HFFc6 (cell line): Measurements from ENCODE around the gene ZNF524. TPM values are rescaled to one million over a fixed set of nuclear protein-coding genes. Genes with fewer than 3 reads are reported as not detected.
"Not testable (repeated sequence)": the region's sequence is repeated elsewhere in the genome, so short reads cannot be mapped to it uniquely, and the experiment has no call there.

Source experiments
- DNase-seq: peaks from one replicate; pipeline ENCODE4 v3.0.0-alpha.2; 2018
- H3K27ac Mint-ChIP-seq: 2 replicates; pipeline ENCODE4 v1.8.0; 2020; ENCODE audit warnings: mild to moderate bottlenecking, mixed read lengths
- H3K27me3 Mint-ChIP-seq: 2 replicates; pipeline ENCODE4 v1.8.0; 2021; ENCODE audit warnings: mild to moderate bottlenecking, moderate library complexity, mixed read lengths; ENCODE audit not compliant: insufficient read depth
- H3K36me3 Mint-ChIP-seq: 2 replicates; pipeline ENCODE4 v1.8.0; 2021; ENCODE audit warnings: low read depth, mixed read lengths
- H3K4me1 Mint-ChIP-seq: 2 replicates; pipeline ENCODE4 v1.8.0; 2020; ENCODE audit warnings: low read depth, mixed read lengths
- H3K4me3 Mint-ChIP-seq: 2 replicates; pipeline ENCODE4 v1.8.0; 2020; ENCODE audit warnings: mild to moderate bottlenecking, moderate library complexity, mixed read lengths
- H3K9me3 Mint-ChIP-seq: 2 replicates; pipeline ENCODE4 v1.8.0; 2020; ENCODE audit warnings: mild to moderate bottlenecking, mixed read lengths
- total RNA-seq, 6 experiments: library from RNA; stranded (reverse); fragmentation: NEBNext Ultra II Directional; extraction: Animal tissue kit (Norgen Biotek cat#: 25700); gene quantifications; 2 replicates in 1 of 6; 3 replicates in 5 of 6; pipeline ENCODE4 v1.2.3, GENCODE V29; 2021
- TF ChIP-seq, protein P1 (sequence below): fragments of 200-600 bp; sonication (generic); IDR thresholded peaks from 2 replicates; pipeline ENCODE4 v1.5.0; 2021; ENCODE audit warnings: antibody characterized with exemption, mild to moderate bottlenecking

ZNF524 gene
- total RNA-seq, 6 experiments from 2014 or later = 9.3 to 12.0 (median 10.7) TPM

DNA sequence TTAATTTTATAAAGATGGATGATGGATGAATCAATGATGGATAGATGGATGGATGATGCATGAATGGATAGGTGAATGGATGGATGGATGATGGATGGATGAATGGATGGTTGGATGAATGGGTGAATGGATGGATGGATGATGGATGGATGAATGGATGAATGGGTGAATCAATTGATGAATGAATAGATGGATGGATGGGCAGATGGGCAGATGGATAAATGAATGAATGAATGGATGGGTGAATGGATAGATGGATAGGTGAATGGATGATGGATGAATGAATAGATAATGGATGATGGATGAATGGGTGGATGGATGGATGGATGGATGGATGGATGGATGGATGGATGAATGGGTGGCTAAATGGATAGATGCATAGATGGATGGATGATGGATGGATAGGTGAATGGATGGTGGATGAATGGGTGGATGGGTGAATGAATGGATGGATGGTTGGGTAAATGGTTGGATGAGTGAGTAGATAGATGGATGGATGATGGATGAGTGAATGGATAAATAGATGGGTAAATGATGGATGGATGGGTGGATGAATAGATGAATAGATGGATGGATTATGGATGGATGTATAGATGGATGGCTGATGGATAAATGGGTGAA lies 32.3 kb upstream of the ZNF524 start:
- peaks cover 11% of the 10 kb centered on the region for H3K27me3 Mint-ChIP-seq
- no peaks in the 10 kb centered on the region for H3K4me1 Mint-ChIP-seq
- no peak overlapping the region for H3K27ac Mint-ChIP-seq
- H3K9me3 Mint-ChIP-seq = no peaks in the 10 kb centered on the region
- H3K36me3 Mint-ChIP-seq = no peaks in the 10 kb centered on the region
- no peak for DNase-seq
- no peak overlapping the region for H3K4me3 Mint-ChIP-seq
- TF ChIP-seq, protein P1, sequence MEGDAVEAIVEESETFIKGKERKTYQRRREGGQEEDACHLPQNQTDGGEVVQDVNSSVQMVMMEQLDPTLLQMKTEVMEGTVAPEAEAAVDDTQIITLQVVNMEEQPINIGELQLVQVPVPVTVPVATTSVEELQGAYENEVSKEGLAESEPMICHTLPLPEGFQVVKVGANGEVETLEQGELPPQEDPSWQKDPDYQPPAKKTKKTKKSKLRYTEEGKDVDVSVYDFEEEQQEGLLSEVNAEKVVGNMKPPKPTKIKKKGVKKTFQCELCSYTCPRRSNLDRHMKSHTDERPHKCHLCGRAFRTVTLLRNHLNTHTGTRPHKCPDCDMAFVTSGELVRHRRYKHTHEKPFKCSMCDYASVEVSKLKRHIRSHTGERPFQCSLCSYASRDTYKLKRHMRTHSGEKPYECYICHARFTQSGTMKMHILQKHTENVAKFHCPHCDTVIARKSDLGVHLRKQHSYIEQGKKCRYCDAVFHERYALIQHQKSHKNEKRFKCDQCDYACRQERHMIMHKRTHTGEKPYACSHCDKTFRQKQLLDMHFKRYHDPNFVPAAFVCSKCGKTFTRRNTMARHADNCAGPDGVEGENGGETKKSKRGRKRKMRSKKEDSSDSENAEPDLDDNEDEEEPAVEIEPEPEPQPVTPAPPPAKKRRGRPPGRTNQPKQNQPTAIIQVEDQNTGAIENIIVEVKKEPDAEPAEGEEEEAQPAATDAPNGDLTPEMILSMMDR = no peak

DNA sequence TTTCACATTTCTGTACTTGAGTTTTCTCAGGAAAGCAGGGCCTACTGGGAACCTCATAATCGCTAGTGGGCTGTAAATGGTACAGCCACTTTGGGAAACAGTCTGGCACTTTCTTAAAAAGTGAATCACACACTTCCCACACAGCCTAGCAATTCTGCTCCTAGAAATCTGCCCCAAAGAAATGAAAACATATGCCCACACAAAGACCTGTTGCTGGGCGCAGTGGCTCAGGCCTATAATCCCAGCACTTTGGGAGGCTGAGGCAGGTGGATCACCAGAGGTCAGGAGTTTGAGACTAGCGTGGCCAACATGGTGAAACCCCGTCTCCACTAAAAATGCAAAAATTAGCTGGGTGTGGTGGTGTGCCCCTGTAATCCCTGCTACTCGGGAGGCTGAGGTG lies 30.6 kb upstream of the ZNF524 start:
- DNase-seq, H3K4me3 Mint-ChIP-seq, H3K36me3 Mint-ChIP-seq, H3K27me3 Mint-ChIP-seq, H3K9me3 Mint-ChIP-seq, H3K27ac Mint-ChIP-seq, H3K4me1 Mint-ChIP-seq: not testable (repeated sequence)

DNA sequence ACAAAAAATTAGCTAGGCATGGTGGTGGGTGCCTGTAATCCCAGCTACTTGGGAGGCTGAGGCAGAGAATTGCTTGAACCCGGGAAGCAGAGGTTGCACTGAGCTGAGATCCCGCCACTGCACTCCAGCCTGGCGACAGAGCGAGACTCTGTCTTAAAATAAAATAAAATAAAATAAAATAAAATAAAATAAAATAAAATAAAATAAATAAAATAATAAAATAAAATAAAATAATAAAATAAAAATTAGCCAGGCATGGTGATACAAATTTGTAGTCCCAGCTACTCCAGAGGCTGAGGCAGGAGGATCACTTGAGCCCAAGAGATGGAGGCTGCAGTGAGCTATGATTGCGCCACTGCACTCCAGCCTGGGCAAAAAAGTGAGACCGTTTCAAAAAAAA lies 26.2 kb upstream of the ZNF524 start:
- not testable (repeated sequence) for H3K9me3 Mint-ChIP-seq, H3K4me3 Mint-ChIP-seq, H3K27me3 Mint-ChIP-seq, H3K4me1 Mint-ChIP-seq, DNase-seq, H3K27ac Mint-ChIP-seq
- peaks cover 16% of the 10 kb centered on the region; the same call in 1 of the 2 replicates for H3K36me3 Mint-ChIP-seq

DNA sequence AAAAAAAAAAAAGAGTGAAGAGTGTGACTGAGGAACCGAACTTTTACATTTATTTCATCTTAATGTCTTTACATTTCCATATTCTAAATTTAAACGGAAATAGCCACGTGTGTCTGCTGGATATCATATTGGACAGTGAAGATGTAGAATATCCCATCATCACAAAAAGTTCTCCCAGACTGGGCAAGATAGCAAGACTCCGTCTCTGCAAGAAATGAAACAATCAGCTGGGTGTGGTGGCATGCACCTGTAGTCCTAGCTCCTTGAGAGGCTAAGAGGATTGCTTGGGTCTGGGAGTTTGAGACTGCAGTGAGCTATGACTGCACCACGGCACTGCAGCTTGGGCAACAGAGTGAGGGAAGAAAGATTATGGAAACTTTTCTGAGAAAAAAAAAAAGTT lies 23.3 kb upstream of the ZNF524 start:
- H3K9me3 Mint-ChIP-seq = no peaks in the 10 kb centered on the region
- H3K27me3 Mint-ChIP-seq = peaks cover 4% of the 10 kb centered on the region
- H3K27ac Mint-ChIP-seq = no peak overlapping the region
- TF ChIP-seq, protein P1 = no peak
- DNase-seq = no peak
- H3K4me1 Mint-ChIP-seq = peaks cover 9% of the 10 kb centered on the region
- peaks cover 22% of the 10 kb centered on the region for H3K36me3 Mint-ChIP-seq
- no peak overlapping the region for H3K4me3 Mint-ChIP-seq

DNA sequence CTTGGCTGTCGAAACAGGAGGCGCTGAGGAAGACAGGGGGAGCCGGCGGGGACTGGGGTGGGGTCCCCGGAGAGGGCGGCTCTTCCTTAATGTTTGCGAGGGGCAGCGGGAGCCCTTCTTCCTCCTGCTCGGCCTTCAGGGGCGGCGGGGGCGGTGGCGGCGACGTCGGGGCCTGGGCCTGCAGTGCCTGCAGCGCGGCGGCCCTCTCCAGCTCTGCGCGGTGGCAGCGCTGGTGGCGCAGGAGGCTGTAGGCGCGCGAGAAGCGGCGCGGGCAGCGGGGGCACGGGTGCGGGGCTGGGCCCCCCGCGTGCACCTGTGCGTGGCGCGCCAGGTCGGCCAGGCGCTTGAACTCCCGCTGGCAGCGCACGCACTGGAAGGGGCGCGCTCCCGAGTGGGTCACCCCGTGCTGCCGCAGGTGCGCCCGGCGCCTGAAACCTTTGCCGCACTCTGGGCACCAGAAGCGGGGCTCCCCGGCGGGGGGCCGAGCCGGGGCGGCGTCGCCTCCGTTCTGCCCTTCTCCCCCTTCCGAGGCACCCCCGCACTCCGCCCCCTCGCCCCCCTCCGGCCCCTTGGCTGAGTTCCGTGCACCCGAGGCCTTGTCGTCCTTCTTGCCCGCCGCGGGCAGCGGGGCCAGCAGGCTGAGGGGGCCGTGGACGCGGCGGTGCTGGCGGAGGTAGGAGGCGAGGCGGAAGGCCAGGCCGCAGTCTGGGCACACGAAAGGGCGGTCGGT lies 21.9 kb upstream of the ZNF524 start:
- TF ChIP-seq, protein P1 = no peak

DNA sequence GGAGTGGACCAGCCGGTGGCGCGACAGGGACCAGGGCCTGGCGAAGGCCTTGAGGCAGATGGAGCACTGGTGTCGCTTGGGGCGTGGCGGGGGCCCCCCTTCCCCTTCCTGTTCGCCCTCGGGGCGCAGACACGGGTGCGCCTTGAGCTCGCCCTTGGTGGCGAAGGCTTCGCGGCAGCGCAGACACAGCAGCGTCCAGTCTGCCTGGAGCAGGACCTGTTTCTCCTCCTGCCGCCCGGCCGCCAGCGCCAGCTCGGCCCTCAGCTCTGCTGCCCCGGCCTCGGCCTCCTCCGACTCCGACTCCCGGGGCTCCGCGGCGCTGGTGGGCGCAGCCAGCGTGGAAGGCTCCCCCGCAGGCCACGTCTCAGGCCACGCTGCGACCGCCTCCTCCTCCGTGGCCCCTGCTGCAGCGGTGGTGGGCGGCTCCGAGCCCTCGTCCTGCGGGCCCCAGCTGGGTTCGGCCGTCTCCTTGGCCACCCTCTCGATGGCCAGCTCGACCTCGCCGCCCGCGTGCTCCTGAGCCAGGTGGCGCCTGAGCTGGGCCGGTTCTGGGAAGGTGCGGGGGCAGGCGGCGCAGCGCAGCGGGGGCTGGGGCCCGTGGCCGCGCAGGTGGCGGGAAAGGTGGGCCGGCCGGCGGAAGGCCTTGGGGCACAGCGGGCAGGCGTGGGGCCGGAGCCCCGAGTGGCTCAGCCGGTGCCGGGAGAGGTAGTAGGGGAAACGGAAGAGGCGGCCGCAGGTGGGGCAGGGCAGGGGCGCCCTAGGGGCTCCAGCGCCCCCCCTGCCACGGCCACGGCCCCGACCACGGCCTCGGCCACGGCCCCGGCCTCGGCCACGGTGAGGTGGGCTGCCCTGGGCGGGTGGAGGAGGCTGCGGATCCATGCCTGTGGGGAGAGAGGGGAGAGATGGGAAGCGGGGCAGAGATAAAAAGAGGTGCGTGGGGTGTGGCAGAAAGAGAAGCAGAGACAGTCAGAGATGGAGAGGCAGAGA lies 21.0 kb upstream of the ZNF524 start:
- Mint-ChIP-seq H3K4me1 (peaks cover 14% of the 10 kb centered on the region), H3K27me3 (peaks cover 4% of the 10 kb centered on the region), H3K36me3 (peaks cover 22% of the 10 kb centered on the region), H3K4me3 (peak overlapping the region; percentile 95), H3K27ac (peak overlapping the region; percentile 85), H3K9me3 (no peaks in the 10 kb centered on the region)
- no peak for DNase-seq
- TF ChIP-seq, protein P1 = no peak

More for the DNA sequence above, 21.9 kb upstream of the ZNF524 start:
- Mint-ChIP-seq H3K4me1 (peaks cover 14% of the 10 kb centered on the region), H3K27me3 (peaks cover 4% of the 10 kb centered on the region), H3K4me3 (no peak overlapping the region), H3K27ac (no peak overlapping the region), H3K9me3 (no peaks in the 10 kb centered on the region), H3K36me3 (peaks cover 22% of the 10 kb centered on the region)
- no peak for DNase-seq
